Measurements from ENCODE around the gene USP43.
"Not testable (repeated sequence)": the region's sequence is repeated elsewhere in the genome, so short reads cannot be mapped to it uniquely, and the experiment has no call there.

The USP43 gene

GRCh38 chr17:9661027-9661426 is 15.7 kb downstream of the USP43 start:
- DNase-seq, result no peak

GRCh38 chr17:9663511-9663910 is 18.2 kb downstream of the USP43 start:
- DNase-seq, result not testable (repeated sequence)

- DNase-seq, result no peak
Measured at GRCh38 chr17:9666461-9667050, 21.2 kb downstream of the USP43 start.

GRCh38 chr17:9668517-9668916 is 23.2 kb downstream of the USP43 start:
- DNase-seq, result no peak

GRCh38 chr17:9669551-9670008 is 24.3 kb downstream of the USP43 start:
- DNase-seq, result no peak

- no peak for DNase-seq
Measured at GRCh38 chr17:9670596-9670995, 25.3 kb downstream of the USP43 start.

GRCh38 chr17:9671559-9671958 is 26.2 kb downstream of the USP43 start:
- no peak for DNase-seq

- DNase-seq, result no peak
Measured at GRCh38 chr17:9672266-9672665, 26.9 kb downstream of the USP43 start.

GRCh38 chr17:9672691-9673090 is 27.4 kb downstream of the USP43 start:
- DNase-seq, result no peak

GRCh38 chr17:9676084-9676483 is 30.8 kb downstream of the USP43 start:
- DNase-seq, result no peak

- no peak for DNase-seq
Measured at GRCh38 chr17:9676820-9677310, 31.5 kb downstream of the USP43 start.

GRCh38 chr17:9677411-9677810 is 32.1 kb downstream of the USP43 start:
- DNase-seq, result no peak

GRCh38 chr17:9677896-9678295 is 32.6 kb downstream of the USP43 start:
- no peak for DNase-seq

- DNase-seq, result no peak
Measured at GRCh38 chr17:9684955-9685621, 39.8 kb downstream of the USP43 start.

GRCh38 chr17:9693755-9694154 is 48.4 kb downstream of the USP43 start:
- DNase-seq, result no peak

- DNase-seq, result no peak
Measured at GRCh38 chr17:9696279-9697044, 51.1 kb downstream of the USP43 start.

GRCh38 chr17:9700136-9700535 is 54.8 kb downstream of the USP43 start:
- no peak for DNase-seq

GRCh38 chr17:9700754-9701476 is 55.6 kb downstream of the USP43 start:
- DNase-seq, result no peak

- DNase-seq, result no peak
Measured at GRCh38 chr17:9702482-9702881, 57.2 kb downstream of the USP43 start.

GRCh38 chr17:9702914-9703780 is 57.8 kb downstream of the USP43 start:
- DNase-seq, result no peak

GRCh38 chr17:9703781-9704082 is 58.4 kb downstream of the USP43 start:
- no peak for DNase-seq

- no peak for DNase-seq
Measured at GRCh38 chr17:9705745-9706144, 60.4 kb downstream of the USP43 start.

All from activated T-cell treated with anti-CD3 and anti-CD28 coated beads for 4 hours (primary cell).